NCI-H510A treated with DMSO at 0.1 percent for 48 hours (cell line): ENCODE results near the gene SLC39A6.

Source experiments
- DNase-seq: peaks from one replicate; lab custom pipeline; 2025; lab: John Stamatoyannopoulos, UW

The SLC39A6 gene

DNA sequence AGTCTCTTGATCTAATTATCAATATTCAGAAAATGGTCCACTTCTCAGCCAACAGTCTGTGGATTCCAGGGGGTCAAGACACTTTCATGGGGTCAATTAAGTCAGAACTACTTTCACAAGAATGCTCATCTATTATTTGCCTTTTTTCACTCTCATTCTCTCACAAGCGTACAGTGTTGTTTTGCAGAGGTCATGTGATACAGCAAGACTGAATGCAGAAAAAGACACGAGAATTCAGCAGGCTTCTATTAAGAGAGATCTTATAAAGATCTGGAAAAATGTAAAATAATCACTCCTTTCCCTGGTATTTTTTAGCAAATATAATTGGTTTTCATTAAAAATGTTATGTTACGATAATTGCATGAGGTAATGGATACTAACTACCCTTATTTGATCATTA is 70.5 kb downstream of the SLC39A6 start:
- no peak for DNase-seq
